K562 (cell line): Measurements from ENCODE around the gene CTCFL. TPM values are rescaled to one million over a fixed set of nuclear protein-coding genes. Genes with fewer than 3 reads are reported as not detected.

Source experiments
- ATAC-seq: fragments of 200-7000 bp; cut with Tn5 transposase; 3 replicates; pipeline ENCODE4 v1.9.1; 2020; ENCODE audit warnings: moderate library complexity
- BruUV-seq: library from RNA; stranded (reverse); fragments of 400-500 nt; replicated peaks from 2 replicates; lab custom pipeline; 2021; lab: Mats Ljungman, UMichigan
- CTCF ChIA-PET: fragments of 300-600 bp; formaldehyde crosslinking; extraction: SDS; loops from one replicate; lab custom pipeline; 2021; ENCODE audit warnings: low intra/inter-chr PET ratio; lab: Yijun Ruan, JAX
- POLR2A ChIA-PET: fragments of 300-600, 350-650 bp; sonication (Branson Sonifier 250); formaldehyde crosslinking; extraction: SDS; loops from one replicate; lab custom pipeline; 2021; ENCODE audit warnings: antibody characterized with exemption, inconsistent platforms; lab: Yijun Ruan, JAX
- DNase-seq, 4 experiments: peaks; one replicate each; pipeline versions ENCODE4 v3.0.0 to v3.0.0-alpha.2; 2011 to 2018; ENCODE audit warnings: low spot score in 3 of 4, mixed read lengths in 3 of 4; ENCODE audit errors: extremely low read depth in 1 of 4
- FAIRE-seq: peaks from 2 replicates; lab custom pipeline; 2011; peaks lifted over from hg19 to GRCh38; lab: Jason Lieb, UNC
- H2AFZ ChIP-seq: 2 replicates; pipeline ENCODE4 v1.6.0; 2011; ENCODE audit warnings: low read depth, low read length, control low read depth, inconsistent platforms
- H3K27ac ChIP-seq: fragments of 200-600 bp; 3 replicates; pipeline ENCODE4 v1.8.0; 2011; ENCODE audit warnings: low read depth, mild to moderate bottlenecking, control low read depth, inconsistent platforms, low read length, moderate library complexity, mixed read lengths; ENCODE audit errors: extremely low read depth
- H3K27me3 ChIP-seq, 2 experiments: fragments of 300-600 bp in 1 of 2; 2 replicates in 1 of 2; 3 replicates in 1 of 2; pipeline versions ENCODE4 v1.6.0 to v1.8.0; 2011; ENCODE audit warnings: inconsistent platforms in 2 of 2, low read length in 2 of 2, mild to moderate bottlenecking in 1 of 2, mixed read lengths in 1 of 2, moderate library complexity in 1 of 2; ENCODE audit not compliant: control insufficient read depth in 2 of 2, insufficient read depth in 2 of 2
- H3K36me3 ChIP-seq: fragments of 300-600 bp; 3 replicates; pipeline ENCODE4 v1.8.0; 2011; ENCODE audit warnings: mild to moderate bottlenecking, low read length, inconsistent platforms; ENCODE audit not compliant: control insufficient read depth, insufficient read depth
- H3K4me1 ChIP-seq, 2 experiments: fragments of 200-600 bp in 1 of 2; replicated peaks in 1 of 2; 2 replicates in 1 of 2; 3 replicates in 1 of 2; pipeline versions ENCODE4 v1.5.1 to v1.8.0; 2011; ENCODE audit warnings: inconsistent platforms in 2 of 2, low read length in 2 of 2, mild to moderate bottlenecking in 1 of 2, mixed read lengths in 1 of 2, moderate library complexity in 1 of 2; ENCODE audit not compliant: control insufficient read depth in 2 of 2, insufficient read depth in 2 of 2
- H3K4me2 ChIP-seq: 2 replicates; pipeline ENCODE4 v1.6.1; 2011; ENCODE audit warnings: low read length, control low read depth, inconsistent platforms, mixed read lengths; ENCODE audit not compliant: insufficient read depth
- H3K4me3 ChIP-seq: fragments of 200-600 bp; sonication (generic), shearing (Covaris generic); 2 replicates; pipeline ENCODE4 v1.5.1; 2016; ENCODE audit warnings: control low read depth, inconsistent platforms
- H3K79me2 ChIP-seq: fragments of 200-600 bp; 3 replicates; pipeline ENCODE4 v1.8.0; 2011; ENCODE audit warnings: low read length, inconsistent platforms; ENCODE audit not compliant: control insufficient read depth, insufficient read depth
- H3K9ac ChIP-seq, 2 experiments: 2 replicates each; pipeline versions ENCODE4 v1.6.0 to v1.6.1; 2011; ENCODE audit warnings: low read depth in 2 of 2, low read length in 2 of 2, control low read depth in 1 of 2, inconsistent platforms in 1 of 2, mild to moderate bottlenecking in 1 of 2, mixed read lengths in 1 of 2; ENCODE audit not compliant: insufficient read depth in 1 of 2
- H3K9me1 ChIP-seq: one replicate; pipeline ENCODE4 v1.6.0; 2011; ENCODE audit warnings: inconsistent platforms, mild to moderate bottlenecking, low read length, moderate library complexity; ENCODE audit not compliant: control insufficient read depth, insufficient read depth
- H3K9me3 ChIP-seq: replicated peaks from 2 replicates; pipeline ENCODE4 v1.5.1; 2011; ENCODE audit warnings: low read depth, low read length, inconsistent platforms; ENCODE audit not compliant: control insufficient read depth, insufficient read depth
- H4K20me1 ChIP-seq: replicated peaks from 2 replicates; pipeline ENCODE4 v1.6.1; 2011; ENCODE audit warnings: low read length, inconsistent platforms, mixed read lengths; ENCODE audit not compliant: control insufficient read depth, insufficient read depth
- FOXK1 ChIP-seq: sonication (generic); formaldehyde crosslinking; IDR thresholded peaks from 2 replicates; pipeline ENCODE4 v1.8.0; 2022; ENCODE audit warnings: missing genetic modification reagents, mild to moderate bottlenecking, borderline replicate concordance
- HLTF ChIP-seq: fragments of 450-650 bp; IDR thresholded peaks from 2 replicates; pipeline ENCODE4 v1.6.1; 2016
- NFYB ChIP-seq: IDR thresholded peaks from 2 replicates; pipeline ENCODE4 v1.6.1; 2011; ENCODE audit warnings: mild to moderate bottlenecking, moderate library complexity; ENCODE audit not compliant: insufficient read length; ENCODE audit errors: extremely low read depth
- RAD51 ChIP-seq: fragments of 450-650 bp; IDR thresholded peaks from 2 replicates; pipeline ENCODE4 v1.7.1; 2016; ENCODE audit warnings: low read depth, mild to moderate bottlenecking, borderline replicate concordance
- SRSF1 ChIP-seq: fragments of 200-400 bp; formaldehyde crosslinking; IDR thresholded peaks from 2 replicates; pipeline ENCODE4 v1.6.1; 2017; ENCODE audit warnings: mild to moderate bottlenecking, low read depth, low read length, moderate library complexity
- USF1 ChIP-seq: sonication (generic); formaldehyde crosslinking; IDR thresholded peaks from 2 replicates; pipeline ENCODE4 v1.9.0; 2022; ENCODE audit warnings: mild to moderate bottlenecking, missing genetic modification reagents
- WGBS: fragments of 100-300 bp; shearing (Covaris generic); methylation state at CpG from one replicate; pipeline ENCODE4 v1.1.6; 2016; ENCODE audit warnings: low coverage, mixed read lengths; ENCODE audit not compliant: insufficient coverage; ENCODE audit errors: missing lambda C conversion rate; 5-methylcytosine and 5-hydroxymethylcytosine counted together
- in situ Hi-C: fragments of 300-500 bp; cut with MboI; formaldehyde crosslinking; loops from 4 replicates; pipeline ENCODE4 v1.15.0; 2018; ENCODE audit warnings: inconsistent platforms, mixed read lengths
- intact Hi-C: fragments of 100-400 bp; cut with micrococcal nuclease; formaldehyde crosslinking; loops from 2 replicates; pipeline ENCODE4 v1.14.2; 2022
- polyA plus RNA-seq, 8 experiments: library from polyadenylated mRNA; depleted of rRNA in 4 of 8; stranded (reverse) in 5 of 8; unstranded in 3 of 8; fragments of >200 nt; fragmentation: Nextera tagmentation in 2 of 8; fragmentation: Illumina TruSeq in 1 of 8; extraction: Ambion mirVana in 2 of 8; extraction: Trizol in 1 of 8; gene quantifications; 2 replicates each; pipeline versions ENCODE4 v1.2.1 to v1.2.3, GENCODE V29; 2011 to 2014; ENCODE audit warnings: inconsistent platforms in 1 of 8, missing spikeins in 1 of 8
- total RNA-seq, 7 experiments: library from RNA; depleted of rRNA in 6 of 7; stranded (reverse); fragments of >200 nt in 6 of 7; fragmentation: Illumina TruSeq in 2 of 7; extraction: Trizol in 2 of 7; gene quantifications; 2 replicates each; pipeline versions ENCODE4 v1.2.1 to v1.2.3, GENCODE V29; 2011 to 2021; ENCODE audit warnings: low replicate concordance in 1 of 7
- TF ChIP-seq, protein P1 (sequence below): sonication (generic); formaldehyde crosslinking; IDR thresholded peaks from 2 replicates; pipeline ENCODE4 v1.5.0; 2020; ENCODE audit warnings: missing genetic modification reagents

CTCFL gene
- total and polyA plus RNA-seq, 9 of the 15 experiments (the other 6 are each of a cell fraction or from before 2014, with no cell fraction given), result 42.4 to 188 (median 111) TPM

GRCh38 chr20:57459278-57459677, 65.7 kb downstream of the CTCFL start:
- no peaks in the 10 kb centered on the region for H3K27me3 ChIP-seq
- no peak for TF ChIP-seq FOXK1 (CRISPR knock-in tag)
- no peak for TF ChIP-seq SRSF1
- TF ChIP-seq RAD51, result peak; percentile 61; the same call in 1 of the 2 replicates
- TF ChIP-seq HLTF, result no peak
- peak; percentile 63 for TF ChIP-seq USF1 (CRISPR knock-in tag)
- TF ChIP-seq NFYB, result peak; percentile 43
- TF ChIP-seq, protein P1, sequence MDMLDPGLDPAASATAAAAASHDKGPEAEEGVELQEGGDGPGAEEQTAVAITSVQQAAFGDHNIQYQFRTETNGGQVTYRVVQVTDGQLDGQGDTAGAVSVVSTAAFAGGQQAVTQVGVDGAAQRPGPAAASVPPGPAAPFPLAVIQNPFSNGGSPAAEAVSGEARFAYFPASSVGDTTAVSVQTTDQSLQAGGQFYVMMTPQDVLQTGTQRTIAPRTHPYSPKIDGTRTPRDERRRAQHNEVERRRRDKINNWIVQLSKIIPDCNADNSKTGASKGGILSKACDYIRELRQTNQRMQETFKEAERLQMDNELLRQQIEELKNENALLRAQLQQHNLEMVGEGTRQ (CRISPR knock-in tag), result peak; percentile 61
- TF ChIP-seq, all 486 proteins: peak for 4
- ATAC-seq (no peak), DNase-seq (peak in 1 of 4 experiments; percentile 41), FAIRE-seq (peak; percentile 48)
- Histone ChIP-seq H3K9me1 (no peaks in the 10 kb centered on the region), H3K9ac (no peak overlapping the region), H3K79me2 (no peaks in the 10 kb centered on the region), H3K4me3 (no peak overlapping the region), H4K20me1 (no peaks in the 10 kb centered on the region), H3K4me1 (peaks cover 29 to 47% of the 10 kb centered on the region in 2 experiments; a peak in 4 of 5 replicates), H3K9me3 (peaks cover 5% of the 10 kb centered on the region; the same call in 1 of the 2 replicates), H2AFZ (no peak overlapping the region), H3K36me3 (no peaks in the 10 kb centered on the region; the same call in 2 of the 3 replicates), H3K27ac (no peak overlapping the region), H3K4me2 (no peak overlapping the region)
- BruUV-seq, result no TSS peak
- 72% methylated on average over 5 of the region's 5 CpGs for whole genome bisulfite sequencing
- intact Hi-C loops, result no loop called here
- ChIA-PET POLR2A (interaction anchor here (1.4 kb wide), 1 partner anchor 71 kb away, joined by 4 read pairs; no protein-coding TSS in a partner anchor), CTCF (no interaction called here)
- in situ Hi-C loops, result no loop called here
